HepG2 (cell line): ENCODE data around the gene LTV1. TPM values are rescaled to one million over a fixed set of nuclear protein-coding genes. Genes with fewer than 3 reads are reported as not detected.

Experiments
- ESRRA ChIP-seq: sonication (generic); formaldehyde crosslinking; IDR thresholded peaks from 2 replicates; pipeline ENCODE4 v1.5.1; 2020; ENCODE audit warnings: mild to moderate bottlenecking, low read depth, missing genetic modification reagents
- JDP2 ChIP-seq: sonication (generic); formaldehyde crosslinking; IDR thresholded peaks from 2 replicates; pipeline ENCODE4 v1.8.1; 2022; ENCODE audit warnings: missing genetic modification reagents, borderline replicate concordance
- MEIS1 ChIP-seq: sonication (generic); formaldehyde crosslinking; IDR thresholded peaks from 2 replicates; pipeline ENCODE4 v1.9.0; 2021; ENCODE audit warnings: mild to moderate bottlenecking, missing genetic modification reagents, moderate library complexity, borderline replicate concordance
- PRDM10 ChIP-seq: sonication (generic); formaldehyde crosslinking; IDR thresholded peaks from 2 replicates; pipeline ENCODE4 v1.4.0; 2020; ENCODE audit warnings: low read depth, missing genetic modification reagents
- SOX6 ChIP-seq, 2 experiments: fragments of 450-650 bp in 1 of 2; sonication (generic) in 1 of 2; formaldehyde crosslinking in 1 of 2; IDR thresholded peaks; 2 replicates each; pipeline versions ENCODE4 v1.4.0 to v1.6.1; 2017 to 2020; ENCODE audit warnings: antibody characterized with exemption in 1 of 2, mild to moderate bottlenecking in 1 of 2, missing genetic modification reagents in 1 of 2
- SP140L ChIP-seq: sonication (generic); formaldehyde crosslinking; IDR thresholded peaks from 2 replicates; pipeline ENCODE4 v1.4.0; 2020; ENCODE audit warnings: missing genetic modification reagents, borderline replicate concordance
- YEATS4 ChIP-seq: sonication (generic); formaldehyde crosslinking; IDR thresholded peaks from 2 replicates; pipeline ENCODE4 v1.4.0; 2020; ENCODE audit warnings: missing genetic modification reagents, borderline replicate concordance
- ZBTB25 ChIP-seq: IDR thresholded peaks from 2 replicates; pipeline ENCODE4 v1.6.1; 2018; ENCODE audit warnings: missing genetic modification reagents
- ZNF607 ChIP-seq: sonication (generic); formaldehyde crosslinking; IDR thresholded peaks from 2 replicates; pipeline ENCODE4 v1.5.1; 2020; ENCODE audit warnings: missing genetic modification reagents, mild to moderate bottlenecking, borderline replicate concordance
- polyA plus RNA-seq, 8 experiments: library from polyadenylated mRNA; depleted of rRNA in 3 of 8; stranded (reverse) in 7 of 8; unstranded in 1 of 8; fragments of >200 nt; fragmentation: Illumina TruSeq in 4 of 8; extraction: Trizol in 4 of 8; gene quantifications; 2 replicates each; pipeline versions ENCODE4 v1.2.1 to v1.2.3, GENCODE V29; 2011 to 2016; ENCODE audit warnings: low read depth in 4 of 8, missing spikeins in 1 of 8, mixed read lengths in 1 of 8; ENCODE audit not compliant: insufficient read depth in 1 of 8
- total RNA-seq, 5 experiments: library from RNA; depleted of rRNA; stranded (reverse); fragments of >200 nt; fragmentation: Illumina TruSeq; extraction: Trizol; gene quantifications; 2 replicates each; pipeline ENCODE4 v1.2.3, GENCODE V29; 2016; ENCODE audit warnings: low read depth in 1 of 5

LTV1 gene
- total and polyA plus RNA-seq, 2 of the 13 experiments (the other 11 are each of a cell fraction or from before 2014, with no cell fraction given): 21.1 to 85.8 TPM

GRCh38 chr6:143821359-143821758, 21.8 kb upstream of the LTV1 start (continued):
- TF ChIP-seq PRDM10 (CRISPR knock-in tag) (no peak), YEATS4 (no peak), ZNF607 (no peak), ESRRA (no peak), JDP2 (CRISPR knock-in tag) (no peak), MEIS1 (CRISPR knock-in tag) (no peak), SOX6 (IDR thresholded peaks at IDR 0.05) (no peak), SOX6 (CRISPR knock-in tag; IDR thresholded peaks at IDR 0.05) (no peak), ZBTB25 (CRISPR knock-in tag) (no peak), SP140L (CRISPR knock-in tag) (no peak)
